GM19193 (cell line): ENCODE data around the gene AGTRAP.

Experiments used
- POLR2A ChIP-seq: IDR thresholded peaks from 4 replicates; pipeline ENCODE4 v1.6.1; 2011; ENCODE audit not compliant: insufficient read depth, insufficient read length; ENCODE audit errors: extremely low read depth

AGTRAP gene

GRCh38 chr1:11789126-11790067 is 53.5 kb downstream of the AGTRAP start:
- no peak for TF ChIP-seq POLR2A

- TF ChIP-seq POLR2A: no peak
Observed at GRCh38 chr1:11790101-11790879, 54.4 kb downstream of the AGTRAP start.

GRCh38 chr1:11790880-11791715 is 55.2 kb downstream of the AGTRAP start:
- no peak for TF ChIP-seq POLR2A

GRCh38 chr1:11792106-11792505 is 56.2 kb downstream of the AGTRAP start:
- TF ChIP-seq POLR2A: no peak

GRCh38 chr1:11793819-11794218 is 57.9 kb downstream of the AGTRAP start:
- no peak for TF ChIP-seq POLR2A

DNA sequence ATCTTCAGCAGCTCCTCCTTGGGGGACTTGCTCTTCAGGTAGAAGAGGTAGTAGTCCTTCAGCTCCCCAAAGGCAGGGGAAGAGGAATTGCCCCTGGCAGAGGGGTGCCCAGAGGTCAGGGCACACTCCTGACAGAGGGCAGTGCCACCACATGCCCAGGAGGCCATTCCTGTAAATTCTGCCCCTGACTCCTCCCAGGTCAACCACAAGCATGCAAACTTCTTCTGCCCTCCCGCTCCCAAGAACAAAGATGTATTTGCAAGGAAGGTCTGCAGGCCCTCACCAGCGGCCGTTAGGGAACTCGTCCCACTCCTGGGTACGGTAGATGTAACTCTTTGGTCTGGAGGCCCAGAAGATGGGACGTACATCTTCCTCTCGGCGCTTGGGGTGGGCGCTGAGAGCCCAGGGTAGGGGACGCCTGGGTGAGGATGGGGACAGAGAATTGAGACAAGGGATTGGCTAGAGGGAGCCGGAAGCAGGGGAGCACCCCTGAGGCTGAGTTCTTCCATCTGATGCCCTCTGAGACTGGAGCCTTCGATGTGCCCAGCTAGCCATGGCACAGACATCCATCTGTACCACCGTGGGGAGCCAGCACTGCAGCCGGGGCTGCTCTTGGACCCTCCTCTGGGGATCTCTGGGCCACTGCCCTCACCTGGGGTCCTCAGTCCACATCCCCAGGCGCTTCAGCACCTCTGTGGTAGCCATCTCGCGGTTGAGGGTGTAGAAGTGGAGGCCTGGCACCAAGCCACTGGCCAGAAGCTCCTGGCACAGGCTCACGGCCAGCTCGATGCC is 58.7 kb downstream of the AGTRAP start:
- no peak for TF ChIP-seq POLR2A

- no peak for TF ChIP-seq POLR2A
Observed at GRCh38 chr1:11795238-11795890, 59.4 kb downstream of the AGTRAP start.

DNA sequence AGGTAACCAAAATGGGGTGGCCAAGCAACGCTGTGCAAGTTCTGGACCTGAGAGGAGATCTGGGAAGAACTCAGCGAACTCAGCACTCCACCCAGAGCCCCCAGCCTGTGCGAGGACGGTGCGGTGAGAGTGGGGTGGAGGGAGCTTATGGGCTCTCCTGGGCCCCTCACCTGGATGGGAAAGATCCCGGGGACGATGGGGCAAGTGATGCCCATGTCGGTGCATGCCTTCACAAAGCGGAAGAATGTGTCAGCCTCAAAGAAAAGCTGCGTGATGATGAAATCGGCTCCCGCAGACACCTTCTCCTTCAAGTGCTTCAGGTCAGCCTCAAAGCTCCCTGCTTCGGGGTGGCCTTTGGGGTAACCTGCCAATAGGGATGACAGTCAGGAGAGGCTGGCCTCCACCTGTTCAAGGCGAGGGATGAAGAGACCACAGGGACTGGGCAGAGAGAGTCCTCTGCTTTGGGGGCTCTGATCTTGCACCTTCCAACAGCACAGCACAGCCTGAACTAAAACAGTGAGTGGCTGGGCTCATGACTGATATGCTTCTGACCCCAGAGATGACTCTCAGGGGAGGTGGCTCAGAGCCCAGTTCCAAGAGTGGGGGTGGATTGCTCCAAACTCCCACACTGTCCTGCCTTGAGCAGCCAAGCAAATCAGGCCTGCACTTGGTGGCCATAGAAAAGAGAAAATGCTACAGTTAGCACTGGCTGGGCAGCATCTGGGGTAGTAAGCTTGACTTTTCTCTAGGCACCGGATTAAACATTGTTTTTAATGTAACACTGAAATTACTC is 60.3 kb downstream of the AGTRAP start:
- TF ChIP-seq POLR2A: no peak

DNA sequence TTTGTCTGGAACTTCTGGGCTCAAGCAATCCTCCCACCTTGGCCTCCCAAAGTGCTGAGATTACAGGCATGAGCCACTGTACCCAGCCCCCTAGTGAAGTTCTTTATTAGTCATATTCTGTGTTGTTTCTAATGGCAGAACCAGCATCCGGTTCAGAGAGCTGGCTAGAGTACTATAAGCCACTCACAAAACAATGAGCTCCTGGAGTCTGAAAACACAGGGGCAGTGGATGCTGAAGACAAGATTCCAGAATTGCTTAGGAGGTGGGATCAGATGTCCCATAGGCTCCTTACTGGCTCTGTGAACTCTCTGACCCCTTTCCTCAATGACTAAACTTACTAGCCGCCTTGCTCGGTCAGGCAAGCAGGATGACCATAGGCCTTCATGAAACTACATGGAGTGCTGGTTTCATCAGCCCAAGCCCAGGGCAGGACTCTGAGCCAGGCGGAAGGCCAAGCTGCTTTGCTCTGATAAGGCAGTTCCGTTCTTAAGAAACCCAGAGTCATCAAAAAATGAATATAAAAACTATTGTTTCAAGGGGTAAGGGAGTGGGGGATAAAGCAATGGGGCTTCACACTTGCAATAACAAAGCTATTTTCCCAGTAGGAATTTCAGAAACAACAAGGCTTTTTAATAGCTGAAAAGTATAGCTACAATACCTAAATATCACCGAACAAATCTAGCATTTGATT is 61.7 kb downstream of the AGTRAP start:
- no peak for TF ChIP-seq POLR2A

GRCh38 chr1:11799099-11799498 is 63.2 kb downstream of the AGTRAP start:
- no peak for TF ChIP-seq POLR2A

DNA sequence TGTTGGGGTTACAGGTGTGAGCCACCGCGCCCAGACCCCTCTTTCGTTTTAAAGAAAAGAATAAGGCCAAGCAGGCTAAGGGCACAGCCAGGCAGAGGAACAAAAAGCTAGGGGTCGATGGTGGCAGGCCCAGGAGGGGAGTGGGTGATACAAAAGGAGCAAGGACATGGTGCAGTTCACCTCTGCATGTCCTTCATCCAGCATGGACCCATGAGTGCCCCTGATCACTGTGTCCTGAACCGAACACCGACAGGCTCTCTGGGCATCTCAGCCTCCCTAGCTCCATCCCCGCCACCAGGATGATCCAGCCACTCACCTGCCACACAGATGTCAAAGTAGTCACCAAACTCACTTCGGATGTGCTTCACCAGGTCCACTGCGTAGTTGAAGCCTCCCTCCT is 64.0 kb downstream of the AGTRAP start:
- TF ChIP-seq POLR2A: no peak

GRCh38 chr1:11800391-11800755 is 64.4 kb downstream of the AGTRAP start:
- no peak for TF ChIP-seq POLR2A
